B cell (primary cell): Measurements from ENCODE around the gene GAD1. TPM values are rescaled to one million over a fixed set of nuclear protein-coding genes. Genes with fewer than 3 reads are reported as not detected.

ENCODE experiments used
- ATAC-seq: fragments of 200-7000 bp; cut with Tn5 transposase; one replicate; pipeline ENCODE4 v1.10.0; 2021; ENCODE audit warnings: low read depth, mild to moderate bottlenecking, moderate number of reproducible peaks, moderate library complexity
- CTCF ChIA-PET: fragments of 350-600 bp; sonication (Branson Sonifier 250); formaldehyde crosslinking; loops from one replicate; lab custom pipeline; 2021; ENCODE audit warnings: antibody characterized with exemption, inconsistent platforms; lab: Charles Lee
- POLR2A ChIA-PET: fragments of 350-600 bp; sonication (Branson Sonifier 250); formaldehyde crosslinking; loops from one replicate; lab custom pipeline; 2021; ENCODE audit warnings: antibody characterized with exemption; lab: Charles Lee
- DNase-seq: peaks from one replicate; pipeline ENCODE4 v3.0.0; 2013
- H2AFZ ChIP-seq: 2 replicates; pipeline ENCODE4 v1.6.1; 2012; ENCODE audit warnings: mild to moderate bottlenecking, low read depth, low read length; ENCODE audit not compliant: insufficient read depth, poor library complexity, severe bottlenecking
- H3K27ac ChIP-seq, 2 donors: 1 replicate in 1 of 2; 2 replicates in 1 of 2; pipeline ENCODE4 v1.5.1; 2012 to 2013; ENCODE audit warnings: low read length in 2 of 2, mild to moderate bottlenecking in 2 of 2, moderate library complexity in 1 of 2
- H3K27me3 ChIP-seq, 4 experiments: fragments of 200-600 bp in 1 of 4; sonication (generic) in 1 of 4; replicated peaks in 1 of 4; 1 replicate in 2 of 4; 2 replicates in 2 of 4; pipeline versions ENCODE4 v1.6.1 to v1.7.0; 2013 to 2016; ENCODE audit warnings: low read length in 3 of 4, mild to moderate bottlenecking in 2 of 4, mixed read lengths in 1 of 4, moderate library complexity in 1 of 4; ENCODE audit not compliant: insufficient read depth in 4 of 4, control insufficient read depth in 3 of 4; ENCODE audit errors: control extremely low read depth in 1 of 4
- H3K36me3 ChIP-seq, 2 experiments: replicated peaks in 1 of 2; 1 replicate in 1 of 2; 2 replicates in 1 of 2; pipeline versions ENCODE4 v1.6.1 to v1.7.1; 2013; ENCODE audit warnings: low read length in 1 of 2; ENCODE audit not compliant: insufficient read depth in 2 of 2, control insufficient read depth in 1 of 2; ENCODE audit errors: control extremely low read depth in 1 of 2, extremely low read depth in 1 of 2
- H3K4me1 ChIP-seq, 2 donors: fragments of 200-600 bp in 1 of 2; sonication (generic) in 1 of 2; 1 replicate in 1 of 2; 2 replicates in 1 of 2; pipeline versions ENCODE4 v1.5.1 to v1.6.1; 2013 to 2017; ENCODE audit warnings: low read length in 2 of 2; ENCODE audit not compliant: control insufficient read depth in 2 of 2, insufficient read depth in 2 of 2
- H3K4me2 ChIP-seq: replicated peaks from 2 replicates; pipeline ENCODE3; 2012; ENCODE audit warnings: mild to moderate bottlenecking, low read depth, low read length; ENCODE audit not compliant: poor library complexity, severe bottlenecking
- H3K4me3 ChIP-seq, 5 experiments: fragments of 200-600 bp in 1 of 5; sonication (generic) in 1 of 5; 1 replicate in 3 of 5; 2 replicates in 2 of 5; pipeline versions ENCODE4 v1.5.1 to v1.7.0; 2011 to 2016; ENCODE audit warnings: low read length in 4 of 5, mild to moderate bottlenecking in 4 of 5, low read depth in 2 of 5, control low read depth in 1 of 5, moderate library complexity in 1 of 5; ENCODE audit not compliant: insufficient read depth in 1 of 5; ENCODE audit errors: control extremely low read depth in 1 of 5, extremely low read depth in 1 of 5
- H3K79me2 ChIP-seq: fragments of 200-600 bp; sonication (generic); one replicate; pipeline ENCODE4 v1.6.0; 2016; ENCODE audit warnings: low read length; ENCODE audit not compliant: control insufficient read depth, insufficient read depth
- H3K9ac ChIP-seq: fragments of 200-600 bp; sonication (generic); 2 replicates; pipeline ENCODE4 v1.6.1; 2017; ENCODE audit warnings: mild to moderate bottlenecking, low read length, moderate library complexity
- H3K9me3 ChIP-seq, 3 donors: one replicate each; pipeline versions ENCODE4 v1.6.1 to v1.7.1; 2013; ENCODE audit warnings: low read length in 2 of 3; ENCODE audit not compliant: control insufficient read depth in 2 of 3, insufficient read depth in 1 of 3; ENCODE audit errors: control extremely low read depth in 1 of 3
- H4K20me1 ChIP-seq: 2 replicates; pipeline ENCODE4 v1.6.0; 2012; ENCODE audit warnings: mild to moderate bottlenecking, low read length; ENCODE audit not compliant: insufficient read depth, control insufficient read depth, poor library complexity, severe bottlenecking
- H3K27ac Mint-ChIP-seq: one replicate; pipeline ENCODE4 v1.8.0; 2021; ENCODE audit warnings: mixed read lengths
- H3K27me3 Mint-ChIP-seq: one replicate; pipeline ENCODE4 v1.8.0; 2021; ENCODE audit warnings: mixed read lengths
- H3K4me1 Mint-ChIP-seq: one replicate; pipeline ENCODE4 v1.8.0; 2021; ENCODE audit warnings: mixed read lengths
- H3K4me3 Mint-ChIP-seq: one replicate; pipeline ENCODE4 v1.8.0; 2021; ENCODE audit warnings: mixed read lengths
- H3K9me3 Mint-ChIP-seq: one replicate; pipeline ENCODE4 v1.8.0; 2022; ENCODE audit warnings: mixed read lengths; ENCODE audit not compliant: insufficient read depth
- EZH2 ChIP-seq: IDR thresholded peaks from 2 replicates; pipeline ENCODE4 v1.6.1; 2012; ENCODE audit warnings: borderline replicate concordance, low read depth, mild to moderate bottlenecking, moderate library complexity, low read length; ENCODE audit not compliant: insufficient read depth, poor library complexity, severe bottlenecking
- WGBS: methylation state at CpG from one replicate; pipeline ENCODE4 v1.1.5; 2013; ENCODE audit warnings: missing lambda C conversion rate; ENCODE audit not compliant: insufficient coverage; 5-methylcytosine and 5-hydroxymethylcytosine counted together
- intact Hi-C: fragments of 100-400 bp; cut with micrococcal nuclease; formaldehyde crosslinking; loops from one replicate; pipeline ENCODE4 v1.10.0; 2022
- polyA plus RNA-seq: library from polyadenylated mRNA; depleted of rRNA; stranded (reverse); fragments of >200 nt; gene quantifications from 2 replicates; pipeline ENCODE4 v1.2.3, GENCODE V29; 2012
- total RNA-seq, 2 donors: library from RNA; stranded (reverse); fragments of 120-200 nt in 1 of 2; gene quantifications; 1 replicate in 1 of 2; 2 replicates in 1 of 2; pipeline versions ENCODE4 v1.2.3 to v1.2.4, GENCODE V29; 2013 to 2022
- TF ChIP-seq, protein P1 (sequence below): fragments of 200-600 bp; IDR thresholded peaks from one replicate; pipeline ENCODE4 v1.8.0; 2022; ENCODE audit warnings: antibody characterized with exemption, mild to moderate bottlenecking

Gene GAD1
- total and polyA plus RNA-seq, 2 donors (not counting 1 experiment from before 2014, with no cell fraction given): not detected

DNA sequence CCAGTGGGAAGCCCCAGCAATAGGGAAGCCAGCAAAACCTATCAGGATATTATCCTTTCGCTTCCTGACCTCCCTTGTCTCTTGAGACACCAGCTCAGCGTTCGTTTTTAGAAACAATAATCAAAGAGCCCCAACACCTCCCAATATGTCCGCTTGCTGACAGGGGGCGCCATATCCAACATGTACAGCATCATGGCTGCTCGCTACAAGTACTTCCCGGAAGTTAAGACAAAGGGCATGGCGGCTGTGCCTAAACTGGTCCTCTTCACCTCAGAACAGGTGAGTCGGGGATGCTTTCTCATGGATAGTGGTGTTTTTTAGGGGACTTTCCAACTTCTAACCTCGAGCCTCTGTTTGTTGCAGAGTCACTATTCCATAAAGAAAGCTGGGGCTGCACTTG is 28.7 kb downstream of the GAD1 start:
- no peak overlapping the region for H3K27ac Mint-ChIP-seq
- Histone ChIP-seq H2AFZ (no peak overlapping the region), H3K36me3 (no peaks in the 10 kb centered on the region), H3K4me3 (no peak overlapping the region), H3K9ac (no peak overlapping the region), H3K4me2 (no peak overlapping the region), H3K27me3 (peaks cover 0 to 3% (median 1%) of the 10 kb centered on the region in 4 experiments), H3K79me2 (no peaks in the 10 kb centered on the region), H4K20me1 (no peaks in the 10 kb centered on the region), H3K9me3 (no peaks in the 10 kb centered on the region), H3K4me1 (no peaks in the 10 kb centered on the region), H3K27ac (no peak overlapping the region)
- ChIA-PET CTCF (interaction anchor here (2.1 kb wide), 1 partner anchor 28 kb away, joined by 7 read pairs; no protein-coding TSS in a partner anchor), POLR2A (no interaction called here)
- no peak for TF ChIP-seq EZH2
- TF ChIP-seq, protein P1, sequence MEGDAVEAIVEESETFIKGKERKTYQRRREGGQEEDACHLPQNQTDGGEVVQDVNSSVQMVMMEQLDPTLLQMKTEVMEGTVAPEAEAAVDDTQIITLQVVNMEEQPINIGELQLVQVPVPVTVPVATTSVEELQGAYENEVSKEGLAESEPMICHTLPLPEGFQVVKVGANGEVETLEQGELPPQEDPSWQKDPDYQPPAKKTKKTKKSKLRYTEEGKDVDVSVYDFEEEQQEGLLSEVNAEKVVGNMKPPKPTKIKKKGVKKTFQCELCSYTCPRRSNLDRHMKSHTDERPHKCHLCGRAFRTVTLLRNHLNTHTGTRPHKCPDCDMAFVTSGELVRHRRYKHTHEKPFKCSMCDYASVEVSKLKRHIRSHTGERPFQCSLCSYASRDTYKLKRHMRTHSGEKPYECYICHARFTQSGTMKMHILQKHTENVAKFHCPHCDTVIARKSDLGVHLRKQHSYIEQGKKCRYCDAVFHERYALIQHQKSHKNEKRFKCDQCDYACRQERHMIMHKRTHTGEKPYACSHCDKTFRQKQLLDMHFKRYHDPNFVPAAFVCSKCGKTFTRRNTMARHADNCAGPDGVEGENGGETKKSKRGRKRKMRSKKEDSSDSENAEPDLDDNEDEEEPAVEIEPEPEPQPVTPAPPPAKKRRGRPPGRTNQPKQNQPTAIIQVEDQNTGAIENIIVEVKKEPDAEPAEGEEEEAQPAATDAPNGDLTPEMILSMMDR: no peak
- H3K4me1 Mint-ChIP-seq: no peaks in the 10 kb centered on the region
- no peaks in the 10 kb centered on the region for H3K9me3 Mint-ChIP-seq
- 90% methylated on average over 4 of the region's 10 CpGs for WGBS
- intact Hi-C loops: no loop called here
- ATAC-seq: no peak
- no peak overlapping the region for H3K4me3 Mint-ChIP-seq
- H3K27me3 Mint-ChIP-seq: peaks cover 27% of the 10 kb centered on the region
- DNase-seq: no peak

DNA sequence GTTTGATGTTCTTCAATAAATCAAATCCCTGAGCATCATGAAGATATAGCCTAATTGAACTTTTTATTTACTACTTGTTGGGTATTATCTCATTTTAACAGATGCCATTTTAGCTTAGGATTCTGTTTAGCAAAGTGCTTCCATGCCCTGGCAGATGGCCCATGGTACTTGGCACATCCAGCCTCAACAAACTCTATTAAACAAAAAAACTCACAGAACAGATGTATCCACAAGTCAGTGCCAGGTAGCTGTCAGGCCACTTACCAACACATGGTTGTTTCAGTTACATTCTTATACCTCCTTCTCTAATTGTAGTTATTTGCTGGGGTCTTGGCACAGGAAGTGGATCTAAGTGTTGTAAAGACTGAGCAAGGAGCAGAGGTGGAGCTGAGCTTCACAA is 29.6 kb downstream of the GAD1 start:
- H3K4me1 Mint-ChIP-seq: no peaks in the 10 kb centered on the region
- POLR2A ChIA-PET: no interaction called here
- Histone ChIP-seq H3K4me2 (no peak overlapping the region), H4K20me1 (no peaks in the 10 kb centered on the region), H3K27ac (no peak overlapping the region), H3K9me3 (no peaks in the 10 kb centered on the region), H3K4me3 (no peak overlapping the region), H3K79me2 (no peaks in the 10 kb centered on the region), H3K27me3 (peaks cover 0 to 3% (median 1%) of the 10 kb centered on the region in 4 experiments), H3K36me3 (no peaks in the 10 kb centered on the region), H3K4me1 (no peaks in the 10 kb centered on the region), H3K9ac (no peak overlapping the region), H2AFZ (no peak overlapping the region)
- no peaks in the 10 kb centered on the region for H3K9me3 Mint-ChIP-seq
- TF ChIP-seq, protein P1: no peak
- no peak for TF ChIP-seq EZH2
- no peak overlapping the region for H3K27ac Mint-ChIP-seq
- ATAC-seq (no peak), DNase-seq (no peak)
- peaks cover 22% of the 10 kb centered on the region for H3K27me3 Mint-ChIP-seq
- H3K4me3 Mint-ChIP-seq: no peak overlapping the region
- intact Hi-C loops: no loop called here
- CTCF ChIA-PET: interaction anchor here (2.1 kb wide), 1 partner anchor 27 kb away, joined by 7 read pairs; no protein-coding TSS in a partner anchor
